Ishikawa (cell line): ENCODE measurements around the gene PXDC1.

ENCODE experiments used
- CREB1 ChIP-seq: IDR thresholded peaks from 2 replicates; pipeline ENCODE4 v1.6.1; 2012; ENCODE audit warnings: low read depth
- EP300 ChIP-seq: IDR thresholded peaks from 2 replicates; pipeline ENCODE4 v1.6.1; 2012; ENCODE audit warnings: borderline replicate concordance
- FOXM1 ChIP-seq: IDR thresholded peaks from 2 replicates; pipeline ENCODE4 v1.6.1; 2012; ENCODE audit warnings: low read depth, borderline replicate concordance
- MAX ChIP-seq: IDR thresholded peaks from 2 replicates; pipeline ENCODE4 v1.6.1; 2012
- RAD21 ChIP-seq: IDR thresholded peaks from 2 replicates; pipeline ENCODE4 v1.6.1; 2012; ENCODE audit warnings: low read depth
- YY1 ChIP-seq: IDR thresholded peaks from 2 replicates; pipeline ENCODE4 v1.6.1; 2012; ENCODE audit warnings: low read depth
- TF ChIP-seq, protein P1 (sequence below): IDR thresholded peaks from 2 replicates; pipeline ENCODE4 v1.6.1; 2012; ENCODE audit warnings: low read depth, mild to moderate bottlenecking
- TF ChIP-seq, protein P2 (sequence below): IDR thresholded peaks from 2 replicates; pipeline ENCODE4 v1.6.1; 2012

DNA sequence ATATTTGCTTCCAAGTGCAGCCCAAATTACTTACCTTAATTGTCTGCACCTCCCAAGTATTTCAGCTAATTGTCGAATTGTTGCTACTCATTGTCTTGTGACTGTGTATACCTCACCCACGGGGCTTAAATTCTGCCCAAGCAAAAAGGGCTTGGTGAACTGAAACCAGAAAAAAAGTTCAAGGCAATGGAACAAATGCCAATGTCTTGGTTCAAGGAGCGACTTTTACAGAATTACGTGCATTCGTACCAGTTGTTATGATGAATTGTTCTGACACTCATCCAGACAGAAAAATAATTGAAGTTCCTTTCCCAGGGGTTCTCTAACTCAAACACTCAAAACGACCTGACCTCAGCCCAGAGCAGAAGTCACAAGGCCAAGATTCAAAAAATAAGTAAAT lies 13.9 kb upstream of the PXDC1 start:
- TF ChIP-seq YY1 (no peak), EP300 (no peak), FOXM1 (no peak), CREB1 (no peak), RAD21 (no peak), MAX (no peak)
- TF ChIP-seq, protein P1, sequence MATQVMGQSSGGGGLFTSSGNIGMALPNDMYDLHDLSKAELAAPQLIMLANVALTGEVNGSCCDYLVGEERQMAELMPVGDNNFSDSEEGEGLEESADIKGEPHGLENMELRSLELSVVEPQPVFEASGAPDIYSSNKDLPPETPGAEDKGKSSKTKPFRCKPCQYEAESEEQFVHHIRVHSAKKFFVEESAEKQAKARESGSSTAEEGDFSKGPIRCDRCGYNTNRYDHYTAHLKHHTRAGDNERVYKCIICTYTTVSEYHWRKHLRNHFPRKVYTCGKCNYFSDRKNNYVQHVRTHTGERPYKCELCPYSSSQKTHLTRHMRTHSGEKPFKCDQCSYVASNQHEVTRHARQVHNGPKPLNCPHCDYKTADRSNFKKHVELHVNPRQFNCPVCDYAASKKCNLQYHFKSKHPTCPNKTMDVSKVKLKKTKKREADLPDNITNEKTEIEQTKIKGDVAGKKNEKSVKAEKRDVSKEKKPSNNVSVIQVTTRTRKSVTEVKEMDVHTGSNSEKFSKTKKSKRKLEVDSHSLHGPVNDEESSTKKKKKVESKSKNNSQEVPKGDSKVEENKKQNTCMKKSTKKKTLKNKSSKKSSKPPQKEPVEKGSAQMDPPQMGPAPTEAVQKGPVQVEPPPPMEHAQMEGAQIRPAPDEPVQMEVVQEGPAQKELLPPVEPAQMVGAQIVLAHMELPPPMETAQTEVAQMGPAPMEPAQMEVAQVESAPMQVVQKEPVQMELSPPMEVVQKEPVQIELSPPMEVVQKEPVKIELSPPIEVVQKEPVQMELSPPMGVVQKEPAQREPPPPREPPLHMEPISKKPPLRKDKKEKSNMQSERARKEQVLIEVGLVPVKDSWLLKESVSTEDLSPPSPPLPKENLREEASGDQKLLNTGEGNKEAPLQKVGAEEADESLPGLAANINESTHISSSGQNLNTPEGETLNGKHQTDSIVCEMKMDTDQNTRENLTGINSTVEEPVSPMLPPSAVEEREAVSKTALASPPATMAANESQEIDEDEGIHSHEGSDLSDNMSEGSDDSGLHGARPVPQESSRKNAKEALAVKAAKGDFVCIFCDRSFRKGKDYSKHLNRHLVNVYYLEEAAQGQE = no peak
- TF ChIP-seq, protein P2, sequence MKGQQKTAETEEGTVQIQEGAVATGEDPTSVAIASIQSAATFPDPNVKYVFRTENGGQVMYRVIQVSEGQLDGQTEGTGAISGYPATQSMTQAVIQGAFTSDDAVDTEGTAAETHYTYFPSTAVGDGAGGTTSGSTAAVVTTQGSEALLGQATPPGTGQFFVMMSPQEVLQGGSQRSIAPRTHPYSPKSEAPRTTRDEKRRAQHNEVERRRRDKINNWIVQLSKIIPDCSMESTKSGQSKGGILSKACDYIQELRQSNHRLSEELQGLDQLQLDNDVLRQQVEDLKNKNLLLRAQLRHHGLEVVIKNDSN = no peak
